ENCODE measurements around the gene REEP6.

- TF ChIP-seq CTCF (IDR thresholded peaks at IDR 0.05) (no peak), POLR2A (IDR thresholded peaks at IDR 0.05) (no peak), POLR2AphosphoS5 (IDR thresholded peaks at IDR 0.05) (no peak), EP300 (IDR thresholded peaks at IDR 0.05) (no peak)
Measured at GRCh38 chr19:1507192-1507660, 16.2 kb downstream of the REEP6 start.
